ENCODE results near the gene FAM50A.

- TF ChIP-seq CTCF (conservative IDR thresholded peaks at IDR 0.05), result no peak
- no peak for TF ChIP-seq EZH2 (IDR thresholded peaks at IDR 0.05; ENCODE audit: low read depth)
These were observed 50.8 kb downstream of the FAM50A start for GRCh38 chrX:154494715-154495114.
